WERI-Rb-1 (cell line): ENCODE data around the gene CASP5.
"Not testable (repeated sequence)": the region's sequence is repeated elsewhere in the genome, so short reads cannot be mapped to it uniquely, and the experiment has no call there.

ENCODE experiments used
- DNase-seq: peaks from one replicate; pipeline ENCODE4 v3.0.0-alpha.2; 2020
- H3K27ac ChIP-seq: fragments of 250-450 bp; sonication (Bioruptor Pico); 2 replicates; pipeline ENCODE4 v1.5.1; 2020; ENCODE audit warnings: mild to moderate bottlenecking, moderate library complexity
- H3K27me3 ChIP-seq: fragments of 250-450 bp; sonication (Bioruptor Pico); 2 replicates; pipeline ENCODE4 v1.5.1; 2021; ENCODE audit warnings: mild to moderate bottlenecking, low read depth, moderate library complexity; ENCODE audit not compliant: insufficient read depth, severe bottlenecking
- H3K36me3 ChIP-seq: fragments of 250-450 bp; sonication (Bioruptor Pico); 2 replicates; pipeline ENCODE4 v1.5.1; 2020; ENCODE audit warnings: mild to moderate bottlenecking, moderate library complexity
- H3K4me3 ChIP-seq: 2 replicates; pipeline ENCODE4 v1.5.1; 2011; ENCODE audit warnings: low read depth, mild to moderate bottlenecking, control low read depth, low read length
- H3K9me3 ChIP-seq: fragments of 250-450 bp; sonication (Bioruptor Pico); 2 replicates; pipeline ENCODE4 v1.5.1; 2021; ENCODE audit warnings: mild to moderate bottlenecking, moderate library complexity; ENCODE audit not compliant: severe bottlenecking
- TF ChIP-seq, protein P1 (sequence below): IDR thresholded peaks from 2 replicates; pipeline ENCODE4 v1.5.1; 2011; ENCODE audit warnings: low read depth, mild to moderate bottlenecking, control low read depth, inconsistent platforms, low read length

Gene CASP5

DNA sequence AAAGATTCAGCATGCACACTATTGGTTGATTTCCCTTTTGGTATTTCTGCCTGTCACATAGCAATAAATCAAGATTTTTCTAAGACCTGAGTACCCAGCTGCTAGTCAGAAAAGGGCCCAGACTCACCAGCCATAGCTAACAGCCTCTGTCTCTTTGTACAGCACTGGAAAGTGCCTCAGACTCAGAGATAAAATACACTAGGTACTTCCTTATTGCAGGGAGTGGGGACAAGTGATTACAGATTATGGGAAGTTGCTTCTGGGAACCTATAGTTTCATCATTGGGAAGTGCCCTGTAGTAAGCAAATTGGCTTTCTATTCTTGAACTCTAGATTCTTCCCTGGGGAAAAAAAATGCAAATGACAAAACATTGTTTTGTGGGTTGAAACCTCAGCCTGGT is at the start of gene CASP5:
Gene CASP5, minus strand, starts transcription at position 166 of the 400 bp plus-strand sequence. Its CDS starts 32 bp downstream, at position 134.
- TF ChIP-seq, protein P1, sequence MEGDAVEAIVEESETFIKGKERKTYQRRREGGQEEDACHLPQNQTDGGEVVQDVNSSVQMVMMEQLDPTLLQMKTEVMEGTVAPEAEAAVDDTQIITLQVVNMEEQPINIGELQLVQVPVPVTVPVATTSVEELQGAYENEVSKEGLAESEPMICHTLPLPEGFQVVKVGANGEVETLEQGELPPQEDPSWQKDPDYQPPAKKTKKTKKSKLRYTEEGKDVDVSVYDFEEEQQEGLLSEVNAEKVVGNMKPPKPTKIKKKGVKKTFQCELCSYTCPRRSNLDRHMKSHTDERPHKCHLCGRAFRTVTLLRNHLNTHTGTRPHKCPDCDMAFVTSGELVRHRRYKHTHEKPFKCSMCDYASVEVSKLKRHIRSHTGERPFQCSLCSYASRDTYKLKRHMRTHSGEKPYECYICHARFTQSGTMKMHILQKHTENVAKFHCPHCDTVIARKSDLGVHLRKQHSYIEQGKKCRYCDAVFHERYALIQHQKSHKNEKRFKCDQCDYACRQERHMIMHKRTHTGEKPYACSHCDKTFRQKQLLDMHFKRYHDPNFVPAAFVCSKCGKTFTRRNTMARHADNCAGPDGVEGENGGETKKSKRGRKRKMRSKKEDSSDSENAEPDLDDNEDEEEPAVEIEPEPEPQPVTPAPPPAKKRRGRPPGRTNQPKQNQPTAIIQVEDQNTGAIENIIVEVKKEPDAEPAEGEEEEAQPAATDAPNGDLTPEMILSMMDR = no peak
- Histone ChIP-seq H3K36me3 (no peaks in the 10 kb centered on the region), H3K9me3 (no peaks in the 10 kb centered on the region), H3K27me3 (no peaks in the 10 kb centered on the region), H3K4me3 (no peak within 1 kb of the TSS), H3K27ac (no peak within 1 kb of the TSS)
- no peak for DNase-seq

DNA sequence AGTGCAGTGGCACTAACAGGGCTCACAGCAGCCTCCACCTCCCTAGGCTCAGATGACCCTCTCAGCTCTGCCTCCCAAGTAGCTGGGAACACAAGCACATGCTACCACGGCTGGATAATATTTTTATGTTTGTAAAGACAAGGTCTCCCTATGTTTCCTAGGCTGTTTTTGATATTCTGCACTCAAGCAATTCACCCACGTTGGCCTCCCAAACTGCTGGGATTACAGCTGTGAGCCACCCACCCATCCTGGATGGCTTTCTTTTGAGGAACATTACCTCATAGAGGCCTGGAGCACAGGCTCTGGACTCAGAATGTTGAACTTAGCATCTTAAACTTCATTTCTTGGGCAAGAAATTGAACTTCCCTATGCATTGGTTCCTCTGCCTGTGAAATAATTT is 49.1 kb upstream of the CASP5 start:
- not testable (repeated sequence) for H3K9me3 ChIP-seq, H3K36me3 ChIP-seq, H3K4me3 ChIP-seq, H3K27me3 ChIP-seq, DNase-seq, H3K27ac ChIP-seq

DNA sequence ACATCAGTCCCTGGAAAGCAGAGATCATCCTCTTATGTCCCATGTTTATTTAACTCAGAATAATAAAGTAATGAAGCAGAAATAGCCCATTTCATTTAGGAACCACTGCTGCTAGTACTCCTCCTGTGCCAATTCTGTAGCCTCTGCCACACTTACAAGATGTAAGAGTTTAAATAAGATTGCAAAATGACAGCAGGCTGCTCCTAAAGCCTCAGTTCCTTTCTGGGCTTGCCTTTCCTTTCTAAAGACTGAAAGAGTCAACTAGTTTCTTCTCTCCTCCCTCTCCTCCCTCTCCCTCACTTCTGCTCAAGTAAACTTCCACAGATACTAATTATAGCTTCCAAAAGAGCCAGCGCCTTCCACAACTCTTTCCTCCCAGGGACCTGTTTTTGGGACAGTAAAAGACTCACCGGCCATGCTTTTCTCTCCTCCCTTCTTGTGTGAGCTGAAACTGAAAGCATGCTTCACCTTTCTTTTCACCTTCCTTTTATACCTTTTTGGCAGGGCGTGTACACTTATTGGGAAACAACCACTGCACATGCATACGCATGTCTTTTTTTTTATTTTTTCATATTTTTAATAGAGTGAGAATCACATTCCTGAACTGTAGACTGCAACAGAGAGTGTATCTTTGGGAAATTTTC is 48.2 kb upstream of the CASP5 start:
- TF ChIP-seq, protein P1 = no peak

DNA sequence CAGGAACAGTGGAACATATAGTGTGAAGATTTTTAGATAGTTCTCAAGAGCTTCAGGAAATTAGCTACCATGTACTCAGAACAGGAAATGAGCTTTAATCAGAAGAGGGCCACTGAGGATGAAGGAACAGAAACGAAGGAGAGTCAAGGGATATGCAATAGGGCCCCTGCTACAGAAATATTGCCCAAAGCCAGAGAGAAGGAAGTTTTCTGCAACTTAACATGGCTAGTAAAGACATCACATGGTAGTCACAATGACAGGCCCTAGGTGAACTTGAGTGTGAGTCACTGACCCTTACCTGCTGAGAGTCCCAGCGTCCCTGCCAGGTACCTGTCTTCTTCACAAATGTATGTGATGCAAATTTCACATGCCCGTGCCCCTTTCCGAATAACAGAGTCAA is 47.3 kb upstream of the CASP5 start:
- Histone ChIP-seq H3K9me3 (no peaks in the 10 kb centered on the region), H3K27me3 (no peaks in the 10 kb centered on the region), H3K36me3 (no peaks in the 10 kb centered on the region), H3K27ac (no peak overlapping the region), H3K4me3 (no peak overlapping the region)
- TF ChIP-seq, protein P1 = no peak
- DNase-seq = no peak

More for the DNA sequence above, 48.2 kb upstream of the CASP5 start:
- no peaks in the 10 kb centered on the region for H3K27me3 ChIP-seq
- DNase-seq = no peak
- H3K27ac ChIP-seq = no peak overlapping the region
- H3K4me3 ChIP-seq = no peak overlapping the region
- H3K36me3 ChIP-seq = no peaks in the 10 kb centered on the region
- no peaks in the 10 kb centered on the region for H3K9me3 ChIP-seq

DNA sequence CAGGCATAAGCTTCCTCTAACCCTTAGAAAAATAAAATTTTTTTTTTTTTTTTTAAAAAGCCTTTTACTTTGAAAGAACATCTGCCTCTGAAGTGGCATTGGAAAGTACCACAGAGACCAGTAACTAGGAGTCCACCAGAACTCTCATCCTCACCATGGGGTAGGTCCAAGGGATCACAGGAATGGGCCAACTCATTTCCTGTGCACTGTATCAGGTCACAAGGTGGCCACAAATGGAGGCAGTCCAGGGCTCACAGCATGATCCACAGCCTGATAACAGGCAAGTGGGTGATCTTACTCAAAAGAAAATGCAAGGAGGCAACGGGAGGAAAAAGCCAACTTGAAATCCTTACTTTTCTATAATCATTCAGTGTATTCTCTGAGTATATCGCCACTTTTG is 46.8 kb upstream of the CASP5 start:
- H3K4me3 ChIP-seq, H3K27me3 ChIP-seq, H3K27ac ChIP-seq, H3K36me3 ChIP-seq, DNase-seq, H3K9me3 ChIP-seq: not testable (repeated sequence)

DNA sequence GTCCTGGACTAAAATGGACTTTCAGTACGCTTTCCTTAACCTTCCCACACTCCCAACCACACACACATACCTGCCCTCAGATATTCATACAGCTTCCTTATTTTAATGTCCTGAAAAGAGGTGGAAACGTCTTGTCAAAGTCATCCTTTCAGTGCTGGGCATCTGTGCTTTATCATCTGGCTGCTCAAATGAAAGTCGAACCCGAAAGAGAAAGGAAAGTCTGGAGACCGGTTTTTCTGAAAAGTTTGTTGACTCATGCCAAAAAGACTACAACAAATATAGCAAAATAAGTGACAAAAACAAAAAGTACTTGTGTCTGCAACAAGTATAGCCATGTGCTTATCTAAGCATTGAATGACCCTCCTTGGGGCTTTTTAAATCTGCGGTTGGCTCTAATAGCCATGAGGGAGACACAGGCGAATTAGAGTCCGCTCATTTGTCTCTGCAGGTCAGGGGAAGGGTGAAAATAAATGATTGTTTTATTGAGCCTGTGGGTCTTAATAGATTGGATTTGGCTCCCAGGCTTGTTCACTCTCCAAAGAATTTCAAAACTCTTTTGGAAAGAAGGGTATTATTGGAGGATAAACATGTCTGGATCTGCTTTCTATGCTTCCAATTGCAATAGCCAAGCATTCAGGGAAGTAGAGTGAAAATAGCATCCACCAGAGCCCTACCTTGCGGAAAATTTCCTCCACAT is 40.4 kb upstream of the CASP5 start:
- H3K27ac ChIP-seq, DNase-seq, H3K27me3 ChIP-seq, H3K4me3 ChIP-seq, H3K36me3 ChIP-seq, H3K9me3 ChIP-seq: not testable (repeated sequence)

DNA sequence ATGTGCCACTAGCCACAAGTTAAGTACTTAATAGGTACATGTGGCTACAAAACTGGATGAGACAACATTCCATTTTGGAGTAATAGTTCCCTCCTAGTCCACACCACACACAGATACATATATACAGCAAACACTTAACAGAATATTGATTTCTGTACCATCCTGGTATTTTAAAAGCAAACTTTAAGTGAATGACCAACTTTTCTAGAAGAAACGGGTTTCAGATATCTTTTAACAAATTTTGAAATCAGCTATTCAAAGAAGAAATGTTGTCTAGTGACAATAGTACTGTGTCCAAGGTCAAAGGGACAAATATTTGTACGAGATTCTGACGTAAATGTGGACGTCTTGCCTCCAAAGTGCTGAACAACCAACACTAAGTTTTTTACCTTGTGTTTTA is 34.5 kb upstream of the CASP5 start:
- H3K4me3 ChIP-seq = no peak overlapping the region
- H3K27ac ChIP-seq = no peak overlapping the region
- H3K9me3 ChIP-seq = no peaks in the 10 kb centered on the region
- no peaks in the 10 kb centered on the region for H3K36me3 ChIP-seq
- no peaks in the 10 kb centered on the region for H3K27me3 ChIP-seq
- no peak for DNase-seq
- TF ChIP-seq, protein P1 = no peak
